ENCODE data around the gene BTN3A1.

The BTN3A1 gene

DNA sequence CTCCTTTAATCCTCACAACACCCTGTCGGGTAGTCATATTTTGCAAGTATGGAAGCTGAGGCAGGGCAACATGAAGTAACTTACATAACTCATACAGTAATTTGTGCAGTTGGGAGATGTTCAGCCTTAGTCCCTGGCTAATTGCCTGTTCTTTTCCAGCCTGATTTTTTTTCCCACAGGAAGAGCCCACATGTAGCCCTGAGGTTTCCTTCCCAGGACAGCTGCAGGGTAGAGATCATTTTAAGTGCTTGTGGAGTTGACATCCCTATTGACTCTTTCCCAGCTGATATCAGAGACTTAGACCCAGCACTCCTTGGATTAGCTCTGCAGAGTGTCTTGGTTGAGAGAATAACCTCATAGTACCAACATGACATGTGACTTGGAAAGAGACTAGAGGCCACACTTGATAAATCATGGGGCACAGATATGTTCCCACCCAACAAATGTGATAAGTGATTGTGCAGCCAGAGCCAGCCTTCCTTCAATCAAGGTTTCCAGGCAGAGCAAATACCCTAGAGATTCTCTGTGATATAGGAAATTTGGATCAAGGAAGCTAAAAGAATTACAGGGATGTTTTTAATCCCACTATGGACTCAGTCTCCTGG is 50.7 kb downstream of the BTN3A1 start:
- no peak for DNase-seq (ENCODE audit: low read depth)

DNA sequence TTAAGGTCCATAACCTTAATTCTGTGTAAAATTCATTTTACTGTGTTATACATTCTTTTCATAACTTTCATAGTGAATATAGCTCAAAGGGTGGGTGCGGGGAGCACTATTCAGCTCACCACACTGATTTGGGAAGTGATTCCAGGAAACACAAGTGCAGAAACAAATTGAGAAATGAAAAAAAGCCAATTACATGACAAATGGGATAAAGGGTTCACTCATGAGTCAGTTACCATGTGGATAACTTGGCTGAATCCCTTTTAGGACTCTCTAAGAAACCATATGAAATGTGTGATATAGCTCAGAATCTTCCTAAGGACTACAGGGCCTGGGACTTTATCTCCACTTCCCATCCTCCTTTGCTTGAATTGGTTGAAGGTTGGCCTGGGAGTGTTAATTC is 52.6 kb downstream of the BTN3A1 start:
- no peak for TF ChIP-seq MYC (IDR thresholded peaks at IDR 0.05; ENCODE audit: low read depth, low read length)
- TF ChIP-seq, protein P1, sequence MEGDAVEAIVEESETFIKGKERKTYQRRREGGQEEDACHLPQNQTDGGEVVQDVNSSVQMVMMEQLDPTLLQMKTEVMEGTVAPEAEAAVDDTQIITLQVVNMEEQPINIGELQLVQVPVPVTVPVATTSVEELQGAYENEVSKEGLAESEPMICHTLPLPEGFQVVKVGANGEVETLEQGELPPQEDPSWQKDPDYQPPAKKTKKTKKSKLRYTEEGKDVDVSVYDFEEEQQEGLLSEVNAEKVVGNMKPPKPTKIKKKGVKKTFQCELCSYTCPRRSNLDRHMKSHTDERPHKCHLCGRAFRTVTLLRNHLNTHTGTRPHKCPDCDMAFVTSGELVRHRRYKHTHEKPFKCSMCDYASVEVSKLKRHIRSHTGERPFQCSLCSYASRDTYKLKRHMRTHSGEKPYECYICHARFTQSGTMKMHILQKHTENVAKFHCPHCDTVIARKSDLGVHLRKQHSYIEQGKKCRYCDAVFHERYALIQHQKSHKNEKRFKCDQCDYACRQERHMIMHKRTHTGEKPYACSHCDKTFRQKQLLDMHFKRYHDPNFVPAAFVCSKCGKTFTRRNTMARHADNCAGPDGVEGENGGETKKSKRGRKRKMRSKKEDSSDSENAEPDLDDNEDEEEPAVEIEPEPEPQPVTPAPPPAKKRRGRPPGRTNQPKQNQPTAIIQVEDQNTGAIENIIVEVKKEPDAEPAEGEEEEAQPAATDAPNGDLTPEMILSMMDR (IDR thresholded peaks at IDR 0.05; ENCODE audit: low read depth, low read length): no peak
- no peak for TF ChIP-seq POLR2A (IDR thresholded peaks at IDR 0.05; ENCODE audit: extremely low read depth, insufficient read length)
- TF ChIP-seq, protein P2, sequence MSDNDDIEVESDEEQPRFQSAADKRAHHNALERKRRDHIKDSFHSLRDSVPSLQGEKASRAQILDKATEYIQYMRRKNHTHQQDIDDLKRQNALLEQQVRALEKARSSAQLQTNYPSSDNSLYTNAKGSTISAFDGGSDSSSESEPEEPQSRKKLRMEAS (IDR thresholded peaks at IDR 0.05; ENCODE audit: low read depth, low read length): no peak
- no peak overlapping the region for H3K4me3 ChIP-seq (ENCODE audit: low read depth, low read length)
- no peak for DNase-seq (ENCODE audit: low read depth)

More for the DNA sequence above, 50.7 kb downstream of the BTN3A1 start:
- no peak overlapping the region for H3K4me3 ChIP-seq (ENCODE audit: low read depth, low read length)
- no peak for TF ChIP-seq MYC (IDR thresholded peaks at IDR 0.05; ENCODE audit: low read depth, low read length)
- TF ChIP-seq, protein P1 (IDR thresholded peaks at IDR 0.05; ENCODE audit: low read depth, low read length): no peak
- TF ChIP-seq POLR2A (IDR thresholded peaks at IDR 0.05; ENCODE audit: extremely low read depth, insufficient read length): no peak
- TF ChIP-seq, protein P2 (IDR thresholded peaks at IDR 0.05; ENCODE audit: low read depth, low read length): no peak

DNA sequence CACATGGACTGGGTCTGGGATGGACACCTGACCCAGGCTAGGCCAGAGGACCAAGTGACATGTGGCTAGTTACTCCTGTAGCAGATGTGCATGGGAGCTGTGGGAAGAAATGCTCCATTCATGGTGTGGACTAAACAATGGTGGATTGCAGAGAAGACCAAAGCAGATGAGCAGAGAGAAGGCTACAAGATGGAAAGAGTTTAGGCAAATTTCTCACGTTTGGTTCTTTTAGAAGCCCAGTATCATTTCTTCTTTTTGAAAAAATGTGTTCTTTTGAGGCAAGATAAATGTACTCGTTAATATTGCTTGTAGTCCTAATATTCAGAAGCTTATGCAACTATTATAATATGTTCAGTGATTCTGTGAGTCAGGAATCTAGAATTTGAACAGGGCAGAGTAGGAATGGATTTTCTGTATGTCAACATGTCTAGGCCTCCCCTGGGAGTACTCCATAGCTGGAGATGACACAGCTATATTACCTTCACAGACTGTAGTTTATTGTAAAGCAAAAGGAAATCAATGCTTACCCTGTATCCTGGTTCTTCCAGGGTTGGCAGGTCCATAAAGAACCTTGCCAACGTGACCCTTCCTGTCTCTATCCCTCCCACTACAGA is 53.4 kb downstream of the BTN3A1 start:
- TF ChIP-seq, protein P1 (IDR thresholded peaks at IDR 0.05; ENCODE audit: low read depth, low read length): no peak
- TF ChIP-seq POLR2A (IDR thresholded peaks at IDR 0.05; ENCODE audit: extremely low read depth, insufficient read length) (no peak), MYC (IDR thresholded peaks at IDR 0.05; ENCODE audit: low read depth, low read length) (no peak)
- TF ChIP-seq, protein P2 (IDR thresholded peaks at IDR 0.05; ENCODE audit: low read depth, low read length): no peak
- no peak for DNase-seq (ENCODE audit: low read depth)
- no peak overlapping the region for H3K4me3 ChIP-seq (ENCODE audit: low read depth, low read length)

DNA sequence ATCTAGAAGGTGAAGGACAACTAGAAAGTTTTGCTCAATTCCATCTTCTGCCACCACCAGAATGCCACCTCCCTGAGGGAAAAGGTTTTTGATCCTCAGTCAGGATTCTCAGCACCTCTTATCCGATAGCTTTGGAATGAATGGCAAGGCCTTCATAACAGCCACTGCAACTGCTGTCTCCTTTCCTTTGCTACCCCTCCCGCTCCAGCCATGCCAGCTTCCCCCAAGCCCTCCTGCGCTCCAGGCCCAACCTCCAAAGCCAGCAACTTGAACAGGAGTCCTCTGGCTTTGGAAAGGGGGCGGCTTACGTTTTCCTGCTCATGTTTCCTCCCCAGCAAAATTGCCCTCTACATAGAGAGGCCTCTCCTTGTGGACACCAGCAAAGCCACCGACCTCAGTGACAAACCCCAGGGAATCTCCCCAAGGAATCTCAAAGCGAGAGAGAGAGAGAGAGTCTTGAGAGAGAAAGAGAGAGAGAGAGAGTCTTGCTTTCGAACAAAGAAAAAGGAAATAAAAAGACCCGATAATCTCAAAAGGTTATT is 55.3 kb downstream of the BTN3A1 start:
- no peak for DNase-seq (ENCODE audit: low read depth)
- peak overlapping the region; percentile 98 for H3K4me3 ChIP-seq (ENCODE audit: low read depth, low read length)
- TF ChIP-seq MYC (IDR thresholded peaks at IDR 0.05; ENCODE audit: low read depth, low read length): no peak
- TF ChIP-seq, protein P1 (IDR thresholded peaks at IDR 0.05; ENCODE audit: low read depth, low read length): no peak

DNA sequence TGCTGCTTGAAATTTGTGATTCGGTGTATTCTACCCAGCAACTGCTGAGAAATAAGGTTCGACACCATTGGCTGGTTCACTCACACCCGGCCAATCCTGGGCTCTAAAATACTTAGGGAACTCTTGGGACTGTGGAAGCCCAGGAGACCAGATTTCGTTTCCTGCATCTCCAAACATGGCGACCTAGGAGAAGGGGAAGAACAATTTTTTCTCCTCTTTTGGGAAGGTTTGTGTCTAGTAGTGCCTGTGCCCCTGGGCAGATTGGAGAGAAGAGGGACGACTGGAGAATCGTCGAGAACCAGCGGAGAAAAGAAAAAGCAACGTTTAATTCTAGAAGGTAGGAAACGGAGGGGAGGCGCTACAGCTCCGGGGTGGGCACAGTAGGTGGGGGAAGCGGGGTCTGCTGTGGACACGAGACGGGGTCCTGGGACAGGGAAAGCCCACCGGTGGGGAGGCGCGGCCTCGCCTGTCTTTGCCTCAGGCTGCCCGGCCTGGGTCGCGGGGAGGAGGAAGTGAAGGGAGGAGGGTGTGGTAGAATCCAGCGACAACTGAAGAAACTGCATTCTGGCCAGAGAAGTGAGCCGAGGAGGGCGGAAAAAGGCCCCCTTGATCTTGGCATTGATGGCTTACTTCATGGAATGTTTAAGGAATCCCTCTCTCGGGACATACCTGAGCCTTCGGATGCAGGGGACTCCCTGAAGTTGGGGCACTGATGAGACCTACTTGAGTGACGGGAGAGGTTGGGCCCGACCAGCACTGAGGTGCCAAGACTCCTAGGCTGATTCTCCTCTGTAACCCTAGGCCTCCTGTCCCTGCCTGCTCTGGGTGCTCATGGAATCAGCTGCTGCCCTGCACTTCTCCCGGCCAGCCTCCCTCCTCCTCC is 56.0 kb downstream of the BTN3A1 start, which contains the start of gene BTN2A1:
Gene BTN2A1 (plus strand): TSS at position 150 of the 883 bp plus-strand sequence. CDS start 682 bp downstream, at position 832.
- H3K4me3 ChIP-seq (ENCODE audit: low read depth, low read length): peak within 1 kb of the TSS; percentile 98
- DNase-seq (ENCODE audit: low read depth): peak; percentile 93
- TF ChIP-seq, protein P2 (IDR thresholded peaks at IDR 0.05; ENCODE audit: low read depth, low read length): 0 out of 2 replicates have a peak, but pooled peaks have one; percentile 31
- TF ChIP-seq, protein P1 (IDR thresholded peaks at IDR 0.05; ENCODE audit: low read depth, low read length): no peak
- no peak for TF ChIP-seq POLR2A (IDR thresholded peaks at IDR 0.05; ENCODE audit: extremely low read depth, insufficient read length)
- peak; percentile 41; the same call in 1 of the 2 replicates for TF ChIP-seq MYC (IDR thresholded peaks at IDR 0.05; ENCODE audit: low read depth, low read length)

All from NB4 (cell line).